Osteocyte (in vitro differentiated cells): ENCODE measurements around the gene OR52B4. TPM values are rescaled to one million over a fixed set of nuclear protein-coding genes. Genes with fewer than 3 reads are reported as not detected.
"Not testable (repeated sequence)": the region's sequence is repeated elsewhere in the genome, so short reads cannot be mapped to it uniquely, and the experiment has no call there.

ENCODE experiments used
- DNase-seq: peaks from one replicate; pipeline ENCODE4 v3.0.0; 2021; ENCODE audit warnings: mixed read lengths; ENCODE audit not compliant: unreplicated experiment; ENCODE audit errors: extremely low spot score
- H3K27ac Mint-ChIP-seq: one replicate; pipeline ENCODE4 v1.8.0; 2021; ENCODE audit warnings: mild to moderate bottlenecking, mixed read lengths; ENCODE audit not compliant: unreplicated experiment
- H3K27me3 Mint-ChIP-seq: one replicate; pipeline ENCODE4 v1.8.0; 2021; ENCODE audit warnings: mixed read lengths; ENCODE audit not compliant: unreplicated experiment
- H3K36me3 Mint-ChIP-seq: one replicate; pipeline ENCODE4 v1.8.0; 2021; ENCODE audit warnings: mixed read lengths; ENCODE audit not compliant: unreplicated experiment
- H3K4me1 Mint-ChIP-seq: one replicate; pipeline ENCODE4 v1.8.0; 2021; ENCODE audit warnings: mixed read lengths; ENCODE audit not compliant: unreplicated experiment
- H3K4me3 Mint-ChIP-seq: one replicate; pipeline ENCODE4 v1.8.0; 2021; ENCODE audit warnings: mild to moderate bottlenecking, moderate library complexity, mixed read lengths; ENCODE audit not compliant: unreplicated experiment
- H3K9me3 Mint-ChIP-seq: one replicate; pipeline ENCODE4 v1.8.0; 2021; ENCODE audit warnings: mixed read lengths; ENCODE audit not compliant: unreplicated experiment
- CTCF ChIP-seq: fragments of 200-600 bp; sonication (generic); IDR thresholded peaks from 2 replicates; pipeline ENCODE4 v1.5.0; 2021; ENCODE audit warnings: antibody characterized with exemption, mild to moderate bottlenecking, moderate library complexity
- long read RNA-seq: library from polyadenylated mRNA; unstranded; transcript quantifications from one replicate; pipeline ENCODE4 v2.0.0, GENCODE V29; 2021
- total RNA-seq: library from RNA; stranded (reverse); gene quantifications from 2 replicates; pipeline ENCODE4 v1.2.1, GENCODE V29; 2021

OR52B4 gene
- total RNA-seq, result not detected in 2 replicates
- long read RNA-seq, result 0 reads

GRCh38 chr11:4368286-4368685 lies at the start of gene OR52B4:
TSS of gene OR52B4 (minus strand) at chr11:4368386. CDS start at chr11:4368295, 91 bp downstream.
- Mint-ChIP-seq H3K27me3 (peaks cover 4% of the 10 kb centered on the region), H3K36me3 (no peaks in the 10 kb centered on the region), H3K9me3 (peaks cover 3% of the 10 kb centered on the region), H3K27ac (no peak within 1 kb of the TSS), H3K4me3 (no peak within 1 kb of the TSS), H3K4me1 (no peaks in the 10 kb centered on the region)
- DNase-seq, result no peak
- TF ChIP-seq CTCF, result no peak

- no peak for DNase-seq
- no peaks in the 10 kb centered on the region for H3K36me3 Mint-ChIP-seq
- TF ChIP-seq CTCF, result no peak
- H3K27ac Mint-ChIP-seq, result no peak overlapping the region
- H3K4me1 Mint-ChIP-seq, result no peaks in the 10 kb centered on the region
- H3K4me3 Mint-ChIP-seq, result no peak overlapping the region
- H3K9me3 Mint-ChIP-seq, result no peaks in the 10 kb centered on the region
- H3K27me3 Mint-ChIP-seq, result peaks cover 18% of the 10 kb centered on the region
These were observed 48.6 kb upstream of the OR52B4 start for GRCh38 chr11:4416816-4417215.

GRCh38 chr11:4416306-4416705 lies 48.1 kb upstream of the OR52B4 start:
- H3K36me3 Mint-ChIP-seq, result no peaks in the 10 kb centered on the region
- H3K4me1 Mint-ChIP-seq, result no peaks in the 10 kb centered on the region
- H3K27me3 Mint-ChIP-seq, result peaks cover 18% of the 10 kb centered on the region
- no peak overlapping the region for H3K4me3 Mint-ChIP-seq
- no peaks in the 10 kb centered on the region for H3K9me3 Mint-ChIP-seq
- no peak for DNase-seq
- TF ChIP-seq CTCF, result no peak
- H3K27ac Mint-ChIP-seq, result no peak overlapping the region

- not testable (repeated sequence) for H3K4me1 Mint-ChIP-seq, H3K36me3 Mint-ChIP-seq, H3K27ac Mint-ChIP-seq, DNase-seq, H3K27me3 Mint-ChIP-seq, H3K4me3 Mint-ChIP-seq, H3K9me3 Mint-ChIP-seq
These were observed 38.0 kb upstream of the OR52B4 start for GRCh38 chr11:4406206-4406605.

GRCh38 chr11:4393858-4394223 lies 25.7 kb upstream of the OR52B4 start:
- TF ChIP-seq CTCF, result no peak
- peak overlapping the region; percentile 88 for H3K4me3 Mint-ChIP-seq
- no peak for DNase-seq
- H3K4me1 Mint-ChIP-seq, result peaks cover 13% of the 10 kb centered on the region
- peaks cover 15% of the 10 kb centered on the region for H3K27me3 Mint-ChIP-seq
- peaks cover 29% of the 10 kb centered on the region for H3K36me3 Mint-ChIP-seq
- no peak overlapping the region for H3K27ac Mint-ChIP-seq
- H3K9me3 Mint-ChIP-seq, result peaks cover 21% of the 10 kb centered on the region

- H3K9me3 Mint-ChIP-seq, result peaks cover 16% of the 10 kb centered on the region
- H3K27me3 Mint-ChIP-seq, result peaks cover 15% of the 10 kb centered on the region
- H3K4me3 Mint-ChIP-seq, result peak within 1 kb of the TSS; percentile 88
- H3K4me1 Mint-ChIP-seq, result peaks cover 13% of the 10 kb centered on the region
- TF ChIP-seq CTCF, result no peak
- DNase-seq, result peak; percentile 89
- peak within 1 kb of the TSS; percentile 89 for H3K27ac Mint-ChIP-seq
- peaks cover 34% of the 10 kb centered on the region for H3K36me3 Mint-ChIP-seq
These were observed 25.1 kb upstream of the OR52B4 start, which contains the start of gene TRIM21 for GRCh38 chr11:4393209-4393857. TSS of gene TRIM21 (minus strand) at chr11:4393702. CDS start at chr11:4390409, 3,293 bp downstream.
